Mesendoderm (in vitro differentiated cells): ENCODE measurements around the gene EBF3.

Experiments
- DNase-seq: peaks from one replicate; pipeline ENCODE4 v3.0.0; 2013
- H2AK5ac ChIP-seq: 2 replicates; pipeline ENCODE4 v1.6.1; 2013; ENCODE audit warnings: low read length, inconsistent platforms
- H2BK120ac ChIP-seq: 2 replicates; pipeline ENCODE4 v1.6.1; 2013; ENCODE audit warnings: low read depth, mild to moderate bottlenecking, low read length, moderate library complexity, mixed read lengths
- H2BK15ac ChIP-seq: replicated peaks from 2 replicates; pipeline ENCODE4 v1.6.1; 2013; ENCODE audit warnings: low read depth, mild to moderate bottlenecking, moderate library complexity
- H2BK5ac ChIP-seq: 2 replicates; pipeline ENCODE4 v1.6.1; 2013; ENCODE audit warnings: low read length, inconsistent platforms
- H3K18ac ChIP-seq: 2 replicates; pipeline ENCODE4 v1.6.1; 2013; ENCODE audit warnings: mild to moderate bottlenecking, low read length, mixed read lengths
- H3K23ac ChIP-seq: one replicate; pipeline ENCODE4 v1.6.1; 2013; ENCODE audit warnings: low read length
- H3K27ac ChIP-seq: 2 replicates; pipeline ENCODE4 v1.5.1; 2013; ENCODE audit warnings: low read depth, mild to moderate bottlenecking, inconsistent platforms, low read length, moderate library complexity
- H3K27me3 ChIP-seq: 2 replicates; pipeline ENCODE4 v1.6.1; 2013; ENCODE audit warnings: low read length, control low read depth, mild to moderate bottlenecking, inconsistent platforms; ENCODE audit not compliant: insufficient read depth, poor library complexity
- H3K36me3 ChIP-seq: 2 replicates; pipeline ENCODE4 v1.6.1; 2013; ENCODE audit warnings: low read length, inconsistent platforms; ENCODE audit not compliant: control insufficient read depth, insufficient read depth
- H3K4ac ChIP-seq: one replicate; pipeline ENCODE4 v1.6.1; 2013; ENCODE audit warnings: low read depth, mild to moderate bottlenecking, low read length, moderate library complexity
- H3K4me1 ChIP-seq: 2 replicates; pipeline ENCODE4 v1.6.1; 2013; ENCODE audit warnings: low read depth, low read length, inconsistent platforms; ENCODE audit not compliant: control insufficient read depth
- H3K4me2 ChIP-seq: 2 replicates; pipeline ENCODE4 v1.6.1; 2013; ENCODE audit warnings: low read length
- H3K4me3 ChIP-seq: 2 replicates; pipeline ENCODE4 v1.5.1; 2013; ENCODE audit warnings: mild to moderate bottlenecking, low read length
- H3K56ac ChIP-seq: one replicate; pipeline ENCODE4 v1.6.1; 2013; ENCODE audit warnings: low read length
- H3K79me1 ChIP-seq: 2 replicates; pipeline ENCODE4 v1.6.1; 2013; ENCODE audit warnings: low read length, inconsistent platforms
- H3K79me2 ChIP-seq: 2 replicates; pipeline ENCODE4 v1.6.1; 2013; ENCODE audit warnings: mild to moderate bottlenecking, low read length; ENCODE audit not compliant: control insufficient read depth, insufficient read depth
- H3K9ac ChIP-seq: 2 replicates; pipeline ENCODE4 v1.6.1; 2013; ENCODE audit warnings: low read length, inconsistent platforms
- H4K5ac ChIP-seq: one replicate; pipeline ENCODE4 v1.6.1; 2013; ENCODE audit warnings: low read length
- H4K8ac ChIP-seq: one replicate; pipeline ENCODE4 v1.6.1; 2013; ENCODE audit warnings: low read depth, mild to moderate bottlenecking, control low read depth, low read length, moderate library complexity
- WGBS: extraction: QIAGEN DNeasy Blood & Tissue Kit; methylation state at CpG from one replicate; pipeline ENCODE4 v1.1.7; 2013; ENCODE audit warnings: low lambda C conversion rate, missing lambda C conversion rate; ENCODE audit not compliant: insufficient coverage; ENCODE audit errors: extremely low coverage; 5-methylcytosine and 5-hydroxymethylcytosine counted together

The EBF3 gene

GRCh38 chr10:129958148-129958628, 5.9 kb downstream of the EBF3 start:
- no peaks in the 10 kb centered on the region for H3K79me1 ChIP-seq
- H2BK120ac ChIP-seq = no peak overlapping the region
- no peak overlapping the region for H4K8ac ChIP-seq
- no peak overlapping the region for H3K9ac ChIP-seq
- no peak overlapping the region for H2BK15ac ChIP-seq
- H3K4me3 ChIP-seq = no peak overlapping the region
- no CpG with 5 or more reads among the region's 16 CpGs for WGBS
- no peak overlapping the region for H3K23ac ChIP-seq
- no peak overlapping the region for H2AK5ac ChIP-seq
- H3K18ac ChIP-seq = no peak overlapping the region
- no peaks in the 10 kb centered on the region for H3K79me2 ChIP-seq
- no peak overlapping the region for H3K4ac ChIP-seq
- DNase-seq = peak; percentile 51
- H3K4me2 ChIP-seq = no peak overlapping the region
- H3K4me1 ChIP-seq = peaks cover 4% of the 10 kb centered on the region
- H3K56ac ChIP-seq = no peak overlapping the region
- peaks cover 36% of the 10 kb centered on the region for H3K27me3 ChIP-seq
- no peak overlapping the region for H2BK5ac ChIP-seq
- no peaks in the 10 kb centered on the region for H3K36me3 ChIP-seq
- H4K5ac ChIP-seq = no peak overlapping the region
- no peak overlapping the region for H3K27ac ChIP-seq

- peak; percentile 74 for DNase-seq
- H3K27me3 ChIP-seq = peaks cover 27% of the 10 kb centered on the region
- no peak overlapping the region for H3K56ac ChIP-seq
- H3K27ac ChIP-seq = no peak overlapping the region
- no peak overlapping the region for H3K4ac ChIP-seq
- no peak overlapping the region for H2AK5ac ChIP-seq
- H3K23ac ChIP-seq = no peak overlapping the region
- no peaks in the 10 kb centered on the region for H3K79me2 ChIP-seq
- H3K4me2 ChIP-seq = no peak overlapping the region
- no peak overlapping the region for H4K5ac ChIP-seq
- no peaks in the 10 kb centered on the region for H3K79me1 ChIP-seq
- no peak overlapping the region for H4K8ac ChIP-seq
- H3K9ac ChIP-seq = no peak overlapping the region
- peaks cover 4% of the 10 kb centered on the region for H3K4me1 ChIP-seq
- no peaks in the 10 kb centered on the region for H3K36me3 ChIP-seq
- no peak overlapping the region for H2BK120ac ChIP-seq
- no peak overlapping the region for H3K4me3 ChIP-seq
- no peak overlapping the region for H3K18ac ChIP-seq
- no peak overlapping the region for H2BK5ac ChIP-seq
- no peak overlapping the region for H2BK15ac ChIP-seq
- WGBS = no CpG with 5 or more reads among the region's 18 CpGs
Observed at GRCh38 chr10:129956876-129957673, 7.0 kb downstream of the EBF3 start.

GRCh38 chr10:129956286-129956670, 7.8 kb downstream of the EBF3 start:
- no CpG with 5 or more reads among the region's 9 CpGs for WGBS
- Histone ChIP-seq H2BK5ac (no peak overlapping the region), H3K27me3 (peaks cover 21% of the 10 kb centered on the region), H3K4me2 (no peak overlapping the region), H2BK15ac (no peak overlapping the region), H3K27ac (no peak overlapping the region), H3K18ac (no peak overlapping the region), H4K8ac (no peak overlapping the region), H3K4me1 (peaks cover 4% of the 10 kb centered on the region), H3K4me3 (no peak overlapping the region), H2AK5ac (no peak overlapping the region), H3K56ac (no peak overlapping the region), H3K9ac (no peak overlapping the region), H4K5ac (no peak overlapping the region), H3K79me1 (no peaks in the 10 kb centered on the region), H3K23ac (no peak overlapping the region), H2BK120ac (no peak overlapping the region), H3K79me2 (no peaks in the 10 kb centered on the region), H3K4ac (no peak overlapping the region), H3K36me3 (no peaks in the 10 kb centered on the region)
- peak; percentile 42 for DNase-seq

GRCh38 chr10:129955601-129956285, 8.3 kb downstream of the EBF3 start:
- H3K36me3 ChIP-seq = no peaks in the 10 kb centered on the region
- H3K79me2 ChIP-seq = no peaks in the 10 kb centered on the region
- DNase-seq = no peak
- no peak overlapping the region for H3K4ac ChIP-seq
- no peak overlapping the region for H2BK5ac ChIP-seq
- peaks cover 17% of the 10 kb centered on the region for H3K27me3 ChIP-seq
- no peak overlapping the region for H3K23ac ChIP-seq
- H3K56ac ChIP-seq = no peak overlapping the region
- no peaks in the 10 kb centered on the region for H3K79me1 ChIP-seq
- H4K8ac ChIP-seq = no peak overlapping the region
- H3K27ac ChIP-seq = no peak overlapping the region
- no peak overlapping the region for H3K4me2 ChIP-seq
- no peak overlapping the region for H3K9ac ChIP-seq
- no peak overlapping the region for H4K5ac ChIP-seq
- no peak overlapping the region for H3K4me3 ChIP-seq
- H2AK5ac ChIP-seq = no peak overlapping the region
- peaks cover 4% of the 10 kb centered on the region for H3K4me1 ChIP-seq
- no peak overlapping the region for H3K18ac ChIP-seq
- no peak overlapping the region for H2BK120ac ChIP-seq
- no peak overlapping the region for H2BK15ac ChIP-seq
- WGBS = no CpG with 5 or more reads among the region's 6 CpGs

- no peak overlapping the region for H3K23ac ChIP-seq
- no peak for DNase-seq
- H2AK5ac ChIP-seq = no peak overlapping the region
- no peak overlapping the region for H4K8ac ChIP-seq
- no peak overlapping the region for H3K4me2 ChIP-seq
- no peaks in the 10 kb centered on the region for H3K79me1 ChIP-seq
- H3K9ac ChIP-seq = no peak overlapping the region
- no peak overlapping the region for H3K27ac ChIP-seq
- no peak overlapping the region for H3K56ac ChIP-seq
- peaks cover 5% of the 10 kb centered on the region for H3K4me1 ChIP-seq
- H3K36me3 ChIP-seq = no peaks in the 10 kb centered on the region
- peaks cover 14% of the 10 kb centered on the region for H3K27me3 ChIP-seq
- no CpG with 5 or more reads among the region's 11 CpGs for WGBS
- no peak overlapping the region for H3K4ac ChIP-seq
- H4K5ac ChIP-seq = no peak overlapping the region
- no peak overlapping the region for H2BK120ac ChIP-seq
- H2BK15ac ChIP-seq = no peak overlapping the region
- no peak overlapping the region for H2BK5ac ChIP-seq
- no peaks in the 10 kb centered on the region for H3K79me2 ChIP-seq
- H3K18ac ChIP-seq = no peak overlapping the region
- H3K4me3 ChIP-seq = no peak overlapping the region
Observed at GRCh38 chr10:129954492-129955315, 9.4 kb downstream of the EBF3 start.
